ENCODE results near the gene ZBTB18. TPM values are rescaled to one million over a fixed set of nuclear protein-coding genes. Genes with fewer than 3 reads are reported as not detected.

ZBTB18 gene
- polyA plus RNA-seq, 1 of the 3 experiments (the other 2 are of a cell fraction), result 19.3 TPM

GRCh38 chr1:244097523-244098405 lies 46.7 kb downstream of the ZBTB18 start:
- no peak overlapping the region for H3K4me2 ChIP-seq
- H3K4me3 ChIP-seq (ENCODE audit: low read depth in 2 of 2, low read length in 1 of 2), result no peak overlapping the region
- ChIA-PET CTCF (no interaction called here), POLR2A (no interaction called here)
- no peak overlapping the region for H3K9ac ChIP-seq
- H3K36me3 ChIP-seq (replicated peaks in 1 of 2; ENCODE audit: control insufficient read depth in 1 of 2, insufficient read depth in 2 of 2, low read length in 1 of 2), result no peaks in the 10 kb centered on the region
- H2AFZ ChIP-seq (ENCODE audit: low read depth), result no peak overlapping the region
- DNase-seq, result no peak
- no peaks in the 10 kb centered on the region for H3K9me2 ChIP-seq
- no peak overlapping the region; a peak in 1 of 4 replicates for H3K27ac ChIP-seq (ENCODE audit: low read depth in 2 of 2, low read length in 1 of 2)
- TF ChIP-seq NRF1 (IDR thresholded peaks at IDR 0.05; ENCODE audit: low read depth, low read length) (no peak), TCF12 (IDR thresholded peaks at IDR 0.05) (0 out of 2 replicates have a peak, but pooled peaks have one; percentile 9), PBX3 (IDR thresholded peaks at IDR 0.05) (no peak)
- no peaks in the 10 kb centered on the region for H3F3A ChIP-seq (replicated peaks; ENCODE audit: insufficient read depth)
- H4K20me1 ChIP-seq (ENCODE audit: insufficient read depth), result no peaks in the 10 kb centered on the region
- H3K27me3 ChIP-seq (ENCODE audit: insufficient read depth), result no peaks in the 10 kb centered on the region
- 57% methylated on average over 7 of the region's 7 CpGs for WGBS (ENCODE audit: low lambda C conversion rate)
- peaks cover 4 to 21% of the 10 kb centered on the region in 2 experiments; a peak in 2 of 4 replicates for H3K4me1 ChIP-seq (ENCODE audit: control insufficient read depth in 1 of 2, insufficient read depth in 2 of 2, low read depth in 1 of 2, low read length in 1 of 2)
- no peaks in the 10 kb centered on the region for H3K79me2 ChIP-seq (ENCODE audit: insufficient read depth)
- H3K9me3 ChIP-seq, result no peaks in the 10 kb centered on the region

GRCh38 chr1:244099258-244099930 lies 48.3 kb downstream of the ZBTB18 start:
- H3K79me2 ChIP-seq (ENCODE audit: insufficient read depth), result no peaks in the 10 kb centered on the region
- H3K4me2 ChIP-seq, result no peak overlapping the region
- H3K27ac ChIP-seq (ENCODE audit: low read depth in 2 of 2, low read length in 1 of 2), result no peak overlapping the region
- no peaks in the 10 kb centered on the region for H4K20me1 ChIP-seq (ENCODE audit: insufficient read depth)
- no peak overlapping the region for H3K4me3 ChIP-seq (ENCODE audit: low read depth in 2 of 2, low read length in 1 of 2)
- WGBS (ENCODE audit: low lambda C conversion rate), result 95% methylated on average over 19 of the region's 19 CpGs
- H3K4me1 ChIP-seq (ENCODE audit: control insufficient read depth in 1 of 2, insufficient read depth in 2 of 2, low read depth in 1 of 2, low read length in 1 of 2), result peaks cover 4 to 20% of the 10 kb centered on the region in 2 experiments; a peak in 2 of 4 replicates
- no peaks in the 10 kb centered on the region for H3K9me2 ChIP-seq
- no peak for DNase-seq
- no peaks in the 10 kb centered on the region for H3K36me3 ChIP-seq (replicated peaks in 1 of 2; ENCODE audit: control insufficient read depth in 1 of 2, insufficient read depth in 2 of 2, low read length in 1 of 2)
- no peak overlapping the region for H3K9ac ChIP-seq
- TF ChIP-seq EP300 (IDR thresholded peaks at IDR 0.05; ENCODE audit: borderline replicate concordance in 1 of 2, low read depth in 1 of 2, low read length in 1 of 2), result no peak
- TF ChIP-seq IRF3 (IDR thresholded peaks at IDR 0.05; ENCODE audit: low read depth, low read length), result no peak
- TF ChIP-seq FOXJ3 (CRISPR knock-in tag; IDR thresholded peaks at IDR 0.05), result no peak
- no peak for TF ChIP-seq ELF1 (IDR thresholded peaks at IDR 0.05)
- TF ChIP-seq RXRA (IDR thresholded peaks at IDR 0.05; ENCODE audit: borderline replicate concordance, low read depth), result no peak
- no peak for TF ChIP-seq RCOR1 (IDR thresholded peaks at IDR 0.05; ENCODE audit: low read length)
- TF ChIP-seq POLR2AphosphoS5 (IDR thresholded peaks at IDR 0.05; ENCODE audit: low read depth, low read length), result no peak
- H3K9me3 ChIP-seq, result no peaks in the 10 kb centered on the region
- peaks cover 4% of the 10 kb centered on the region for H3F3A ChIP-seq (replicated peaks; ENCODE audit: insufficient read depth)
- no peaks in the 10 kb centered on the region for H3K27me3 ChIP-seq (ENCODE audit: insufficient read depth)
- POLR2A ChIA-PET, result no interaction called here
- CTCF ChIA-PET, result no interaction called here
- no peak overlapping the region for H2AFZ ChIP-seq (ENCODE audit: low read depth)

Data from SK-N-SH (cell line).